Measurements from ENCODE around the gene DIDO1. TPM values are rescaled to one million over a fixed set of nuclear protein-coding genes. Genes with fewer than 3 reads are reported as not detected.

Gene DIDO1
- total and polyA plus RNA-seq, 2 of the 13 experiments (the other 11 are each of a cell fraction or from before 2014, with no cell fraction given), result 75.0 to 75.1 TPM

DNA sequence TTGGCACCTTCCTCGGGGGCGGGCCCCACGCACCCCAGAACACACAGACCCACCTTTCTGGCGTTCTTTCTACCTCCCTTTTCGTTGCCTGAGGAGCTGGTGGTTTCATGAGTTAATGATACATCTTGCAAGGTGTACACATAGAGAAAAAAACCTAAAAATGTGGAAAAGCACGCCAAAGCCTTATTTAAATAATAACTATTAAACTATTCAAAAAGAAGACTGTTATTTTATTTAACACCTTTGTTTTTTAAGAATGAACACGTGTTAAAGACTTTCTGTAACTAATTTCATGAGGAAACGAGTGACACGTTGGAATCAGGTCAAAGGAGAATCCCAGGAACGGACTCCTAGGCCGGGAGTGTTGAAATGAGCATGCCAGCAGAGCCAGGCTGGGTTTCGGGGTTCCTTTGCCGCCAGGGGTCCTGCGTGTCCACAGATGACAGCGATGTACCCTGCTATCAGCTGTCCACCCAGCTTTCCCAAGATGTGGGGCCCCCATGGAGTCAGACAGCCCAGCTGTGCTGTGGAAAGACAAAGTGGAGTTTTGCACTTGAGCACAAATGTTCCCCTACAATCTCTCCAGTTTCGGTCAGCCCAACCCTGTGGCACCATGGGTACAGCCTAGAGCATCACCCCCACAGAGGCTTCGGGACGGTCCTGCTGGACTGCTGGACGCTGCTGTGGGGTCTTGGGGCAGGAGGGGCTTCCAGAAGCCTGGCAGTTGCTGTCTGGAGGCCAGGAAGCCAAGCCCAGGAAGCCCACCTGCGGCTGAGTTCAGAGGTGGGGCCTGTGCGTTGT is 42.3 kb upstream of the DIDO1 start (continued):
- TF ChIP-seq, protein P1, sequence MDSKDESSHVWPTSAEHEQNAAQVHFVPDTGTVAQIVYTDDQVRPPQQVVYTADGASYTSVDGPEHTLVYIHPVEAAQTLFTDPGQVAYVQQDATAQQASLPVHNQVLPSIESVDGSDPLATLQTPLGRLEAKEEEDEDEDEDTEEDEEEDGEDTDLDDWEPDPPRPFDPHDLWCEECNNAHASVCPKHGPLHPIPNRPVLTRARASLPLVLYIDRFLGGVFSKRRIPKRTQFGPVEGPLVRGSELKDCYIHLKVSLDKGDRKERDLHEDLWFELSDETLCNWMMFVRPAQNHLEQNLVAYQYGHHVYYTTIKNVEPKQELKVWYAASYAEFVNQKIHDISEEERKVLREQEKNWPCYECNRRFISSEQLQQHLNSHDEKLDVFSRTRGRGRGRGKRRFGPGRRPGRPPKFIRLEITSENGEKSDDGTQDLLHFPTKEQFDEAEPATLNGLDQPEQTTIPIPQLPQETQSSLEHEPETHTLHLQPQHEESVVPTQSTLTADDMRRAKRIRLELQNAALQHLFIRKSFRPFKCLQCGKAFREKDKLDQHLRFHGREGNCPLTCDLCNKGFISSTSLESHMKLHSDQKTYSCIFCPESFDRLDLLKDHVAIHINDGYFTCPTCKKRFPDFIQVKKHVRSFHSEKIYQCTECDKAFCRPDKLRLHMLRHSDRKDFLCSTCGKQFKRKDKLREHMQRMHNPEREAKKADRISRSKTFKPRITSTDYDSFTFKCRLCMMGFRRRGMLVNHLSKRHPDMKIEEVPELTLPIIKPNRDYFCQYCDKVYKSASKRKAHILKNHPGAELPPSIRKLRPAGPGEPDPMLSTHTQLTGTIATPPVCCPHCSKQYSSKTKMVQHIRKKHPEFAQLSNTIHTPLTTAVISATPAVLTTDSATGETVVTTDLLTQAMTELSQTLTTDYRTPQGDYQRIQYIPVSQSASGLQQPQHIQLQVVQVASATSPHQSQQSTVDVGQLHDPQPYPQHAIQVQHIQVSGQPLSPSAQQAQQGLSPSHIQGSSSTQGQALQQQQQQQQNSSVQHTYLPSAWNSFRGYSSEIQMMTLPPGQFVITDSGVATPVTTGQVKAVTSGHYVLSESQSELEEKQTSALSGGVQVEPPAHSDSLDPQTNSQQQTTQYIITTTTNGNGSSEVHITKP (CRISPR knock-in tag; IDR thresholded peaks at IDR 0.05; ENCODE audit: low read depth), result peak; percentile 25; the same call in 1 of the 2 replicates
- TF ChIP-seq, protein P2, sequence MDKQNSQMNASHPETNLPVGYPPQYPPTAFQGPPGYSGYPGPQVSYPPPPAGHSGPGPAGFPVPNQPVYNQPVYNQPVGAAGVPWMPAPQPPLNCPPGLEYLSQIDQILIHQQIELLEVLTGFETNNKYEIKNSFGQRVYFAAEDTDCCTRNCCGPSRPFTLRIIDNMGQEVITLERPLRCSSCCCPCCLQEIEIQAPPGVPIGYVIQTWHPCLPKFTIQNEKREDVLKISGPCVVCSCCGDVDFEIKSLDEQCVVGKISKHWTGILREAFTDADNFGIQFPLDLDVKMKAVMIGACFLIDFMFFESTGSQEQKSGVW (CRISPR knock-in tag; IDR thresholded peaks at IDR 0.05; ENCODE audit: borderline replicate concordance), result no peak
- TF ChIP-seq ZSCAN21 (CRISPR knock-in tag; IDR thresholded peaks at IDR 0.05; ENCODE audit: borderline replicate concordance) (no peak; the same call in 1 of the 2 replicates), HMG20B (CRISPR knock-in tag; conservative IDR thresholded peaks at IDR 0.05) (no peak), SP2 (CRISPR knock-in tag; IDR thresholded peaks at IDR 0.05) (no peak), ZNF615 (CRISPR knock-in tag; IDR thresholded peaks at IDR 0.05; ENCODE audit: borderline replicate concordance) (no peak), MTF2 (CRISPR knock-in tag; IDR thresholded peaks at IDR 0.05; ENCODE audit: borderline replicate concordance) (no peak), ZNF614 (CRISPR knock-in tag; IDR thresholded peaks at IDR 0.05; ENCODE audit: borderline replicate concordance) (no peak), PHF21A (CRISPR knock-in tag; IDR thresholded peaks at IDR 0.05) (no peak), CHCHD3 (CRISPR knock-in tag; IDR thresholded peaks at IDR 0.05) (no peak), ELF3 (CRISPR knock-in tag; IDR thresholded peaks at IDR 0.05) (no peak), NCOR1 (IDR thresholded peaks at IDR 0.05; ENCODE audit: borderline replicate concordance, low read length) (no peak), HDAC2 (CRISPR knock-in tag; IDR thresholded peaks at IDR 0.05) (no peak; the same call in 1 of the 2 replicates), ZNF234 (CRISPR knock-in tag; conservative IDR thresholded peaks at IDR 0.05) (no peak), SALL1 (CRISPR knock-in tag; IDR thresholded peaks at IDR 0.05) (no peak; the same call in 1 of the 2 replicates), XRCC5 (optimal IDR thresholded peaks at IDR 0.05; ENCODE audit: low read length) (no peak)
- TF ChIP-seq, protein P3, sequence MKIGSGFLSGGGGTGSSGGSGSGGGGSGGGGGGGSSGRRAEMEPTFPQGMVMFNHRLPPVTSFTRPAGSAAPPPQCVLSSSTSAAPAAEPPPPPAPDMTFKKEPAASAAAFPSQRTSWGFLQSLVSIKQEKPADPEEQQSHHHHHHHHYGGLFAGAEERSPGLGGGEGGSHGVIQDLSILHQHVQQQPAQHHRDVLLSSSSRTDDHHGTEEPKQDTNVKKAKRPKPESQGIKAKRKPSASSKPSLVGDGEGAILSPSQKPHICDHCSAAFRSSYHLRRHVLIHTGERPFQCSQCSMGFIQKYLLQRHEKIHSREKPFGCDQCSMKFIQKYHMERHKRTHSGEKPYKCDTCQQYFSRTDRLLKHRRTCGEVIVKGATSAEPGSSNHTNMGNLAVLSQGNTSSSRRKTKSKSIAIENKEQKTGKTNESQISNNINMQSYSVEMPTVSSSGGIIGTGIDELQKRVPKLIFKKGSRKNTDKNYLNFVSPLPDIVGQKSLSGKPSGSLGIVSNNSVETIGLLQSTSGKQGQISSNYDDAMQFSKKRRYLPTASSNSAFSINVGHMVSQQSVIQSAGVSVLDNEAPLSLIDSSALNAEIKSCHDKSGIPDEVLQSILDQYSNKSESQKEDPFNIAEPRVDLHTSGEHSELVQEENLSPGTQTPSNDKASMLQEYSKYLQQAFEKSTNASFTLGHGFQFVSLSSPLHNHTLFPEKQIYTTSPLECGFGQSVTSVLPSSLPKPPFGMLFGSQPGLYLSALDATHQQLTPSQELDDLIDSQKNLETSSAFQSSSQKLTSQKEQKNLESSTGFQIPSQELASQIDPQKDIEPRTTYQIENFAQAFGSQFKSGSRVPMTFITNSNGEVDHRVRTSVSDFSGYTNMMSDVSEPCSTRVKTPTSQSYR (CRISPR knock-in tag; IDR thresholded peaks at IDR 0.05; ENCODE audit: borderline replicate concordance), result no peak
- TF ChIP-seq, protein P4, sequence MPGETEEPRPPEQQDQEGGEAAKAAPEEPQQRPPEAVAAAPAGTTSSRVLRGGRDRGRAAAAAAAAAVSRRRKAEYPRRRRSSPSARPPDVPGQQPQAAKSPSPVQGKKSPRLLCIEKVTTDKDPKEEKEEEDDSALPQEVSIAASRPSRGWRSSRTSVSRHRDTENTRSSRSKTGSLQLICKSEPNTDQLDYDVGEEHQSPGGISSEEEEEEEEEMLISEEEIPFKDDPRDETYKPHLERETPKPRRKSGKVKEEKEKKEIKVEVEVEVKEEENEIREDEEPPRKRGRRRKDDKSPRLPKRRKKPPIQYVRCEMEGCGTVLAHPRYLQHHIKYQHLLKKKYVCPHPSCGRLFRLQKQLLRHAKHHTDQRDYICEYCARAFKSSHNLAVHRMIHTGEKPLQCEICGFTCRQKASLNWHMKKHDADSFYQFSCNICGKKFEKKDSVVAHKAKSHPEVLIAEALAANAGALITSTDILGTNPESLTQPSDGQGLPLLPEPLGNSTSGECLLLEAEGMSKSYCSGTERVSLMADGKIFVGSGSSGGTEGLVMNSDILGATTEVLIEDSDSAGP (CRISPR knock-in tag; IDR thresholded peaks at IDR 0.05; ENCODE audit: borderline replicate concordance), result peak; percentile 37; the same call in 1 of the 2 replicates

Data from HepG2 (cell line).